ENCODE data around the gene ABCC9.
A peak's percentile ranks its signal among the peaks of the same experiment; 100 is the strongest.

ABCC9 gene

DNA sequence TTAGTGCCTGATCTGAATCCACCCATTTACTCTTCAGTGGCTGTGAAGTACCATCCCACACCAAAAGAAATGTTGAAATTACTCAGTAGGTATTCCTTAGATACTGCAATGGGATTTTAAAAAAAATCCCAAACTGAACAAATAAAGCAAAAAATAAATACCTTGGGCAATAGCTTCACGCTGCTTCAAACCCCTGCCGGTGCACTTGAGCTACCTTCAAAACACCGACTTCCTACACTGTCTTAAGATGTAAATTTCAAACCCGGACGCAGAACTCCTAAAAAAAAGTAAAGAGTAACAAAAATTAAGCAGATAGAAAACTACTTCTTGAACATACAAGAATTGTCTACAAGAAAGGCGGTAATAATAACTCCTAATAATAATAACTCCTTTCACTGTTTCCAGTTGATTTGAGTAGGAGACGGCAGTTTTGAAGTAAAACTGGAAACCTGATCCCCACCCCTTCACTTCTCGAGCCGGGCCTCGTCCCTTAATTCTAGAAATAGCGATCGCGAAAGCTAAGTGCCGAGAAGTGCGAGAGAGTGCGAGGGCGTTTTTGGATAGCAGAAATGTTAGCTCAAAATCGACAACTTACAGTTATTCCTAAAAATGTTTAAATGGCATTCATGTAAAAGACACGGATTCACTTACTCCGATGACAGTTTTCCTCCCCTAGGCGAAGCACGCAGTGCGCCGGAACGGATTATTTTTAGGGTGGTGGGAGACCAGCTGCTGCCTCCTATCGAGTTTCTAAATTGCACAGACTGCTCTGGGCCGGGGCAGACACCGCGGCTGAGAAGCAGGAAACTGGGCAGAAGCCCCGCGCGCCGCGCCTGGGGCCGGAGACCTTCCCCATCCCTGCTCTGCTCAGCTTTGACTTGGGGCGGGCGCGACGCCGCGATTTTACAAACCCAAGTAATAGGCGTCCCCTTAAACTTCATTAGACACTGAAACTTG, at the start of gene ABCC9:
TSS of gene ABCC9 (minus strand) at position 878 of the 957 bp plus-strand sequence. CDS start 4,752 bp downstream, outside the sequence.
- TF ChIP-seq, protein P1, sequence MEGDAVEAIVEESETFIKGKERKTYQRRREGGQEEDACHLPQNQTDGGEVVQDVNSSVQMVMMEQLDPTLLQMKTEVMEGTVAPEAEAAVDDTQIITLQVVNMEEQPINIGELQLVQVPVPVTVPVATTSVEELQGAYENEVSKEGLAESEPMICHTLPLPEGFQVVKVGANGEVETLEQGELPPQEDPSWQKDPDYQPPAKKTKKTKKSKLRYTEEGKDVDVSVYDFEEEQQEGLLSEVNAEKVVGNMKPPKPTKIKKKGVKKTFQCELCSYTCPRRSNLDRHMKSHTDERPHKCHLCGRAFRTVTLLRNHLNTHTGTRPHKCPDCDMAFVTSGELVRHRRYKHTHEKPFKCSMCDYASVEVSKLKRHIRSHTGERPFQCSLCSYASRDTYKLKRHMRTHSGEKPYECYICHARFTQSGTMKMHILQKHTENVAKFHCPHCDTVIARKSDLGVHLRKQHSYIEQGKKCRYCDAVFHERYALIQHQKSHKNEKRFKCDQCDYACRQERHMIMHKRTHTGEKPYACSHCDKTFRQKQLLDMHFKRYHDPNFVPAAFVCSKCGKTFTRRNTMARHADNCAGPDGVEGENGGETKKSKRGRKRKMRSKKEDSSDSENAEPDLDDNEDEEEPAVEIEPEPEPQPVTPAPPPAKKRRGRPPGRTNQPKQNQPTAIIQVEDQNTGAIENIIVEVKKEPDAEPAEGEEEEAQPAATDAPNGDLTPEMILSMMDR (IDR thresholded peaks at IDR 0.05; ENCODE audit: unreplicated experiment in 3 of 3): no peak
- H3K9me3 Mint-ChIP-seq: peaks cover 20% of the 10 kb centered on the region

DNA sequence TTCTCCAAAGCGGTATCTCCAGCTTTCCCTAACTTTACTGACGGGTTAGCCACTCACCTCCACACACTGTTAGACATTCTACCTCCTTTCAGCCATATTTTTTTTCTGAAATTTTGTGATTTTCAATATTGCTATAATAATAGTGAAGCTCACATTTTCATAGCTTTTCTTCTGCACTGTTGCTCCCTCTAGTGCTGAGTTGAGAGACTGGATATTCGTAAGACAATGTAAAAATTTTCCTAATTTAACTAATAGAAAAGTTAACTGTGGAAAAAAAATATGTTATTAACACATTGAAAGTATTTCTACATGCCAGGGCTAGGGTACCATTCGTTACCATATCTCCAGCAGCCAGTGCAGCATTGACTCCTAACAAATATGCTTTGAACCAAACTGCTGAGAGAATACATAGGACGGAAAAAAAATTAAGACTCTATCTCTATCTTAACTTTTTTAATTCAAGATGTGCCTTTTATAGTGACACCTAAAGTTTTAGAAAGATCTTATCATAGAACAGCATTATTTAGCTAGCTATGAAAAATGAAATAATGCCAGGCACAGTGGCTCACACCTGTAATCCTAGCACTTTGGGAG, 48.7 kb upstream of the ABCC9 start:
- H3K36me3 Mint-ChIP-seq (ENCODE audit: low read depth): no peaks in the 10 kb centered on the region
- H3K4me1 Mint-ChIP-seq: peaks cover 3% of the 10 kb centered on the region
- H3K4me3 Mint-ChIP-seq: no peak overlapping the region
- no peaks in the 10 kb centered on the region for H3K27me3 Mint-ChIP-seq (ENCODE audit: low read depth)
- TF ChIP-seq, protein P1 (IDR thresholded peaks at IDR 0.05; ENCODE audit: unreplicated experiment in 3 of 3): peak; percentile 61 to 73 (median 62)
- no peaks in the 10 kb centered on the region for H3K9me3 Mint-ChIP-seq
- H3K27ac Mint-ChIP-seq: peak overlapping the region in 2 of 3 experiments; percentile 8 to 39

More for the DNA sequence above, at the start of gene ABCC9:
- Mint-ChIP-seq H3K36me3 (ENCODE audit: low read depth) (peaks cover 5% of the 10 kb centered on the region), H3K27me3 (ENCODE audit: low read depth) (peaks cover 8% of the 10 kb centered on the region), H3K27ac (peak within 1 kb of the TSS; percentile 94 to 99 (median 96)), H3K4me1 (peaks cover 16% of the 10 kb centered on the region), H3K4me3 (peak within 1 kb of the TSS; percentile 89 to 94 (median 92))

DNA sequence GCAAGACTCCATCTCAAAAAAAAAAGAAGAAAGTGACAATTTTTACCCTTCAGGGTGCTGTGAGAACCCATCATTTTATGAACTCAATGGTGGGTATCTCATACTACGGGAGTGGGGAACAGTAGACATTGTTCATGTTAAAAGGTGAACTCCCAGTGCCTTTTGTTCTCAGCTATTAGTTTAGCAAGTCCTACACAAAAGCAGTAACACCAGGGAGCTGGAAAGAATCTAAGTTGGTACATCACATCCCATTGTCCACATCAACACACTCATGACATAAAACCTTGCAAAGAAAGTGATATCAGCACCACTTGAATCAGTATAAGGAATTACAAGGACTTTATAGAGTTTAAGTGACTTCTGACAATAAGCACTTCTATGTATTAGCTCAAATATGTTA, 47.4 kb upstream of the ABCC9 start:
- Mint-ChIP-seq H3K4me1 (peaks cover 3% of the 10 kb centered on the region), H3K4me3 (no peak overlapping the region), H3K9me3 (no peaks in the 10 kb centered on the region), H3K27ac (no peak overlapping the region), H3K36me3 (ENCODE audit: low read depth) (no peaks in the 10 kb centered on the region), H3K27me3 (ENCODE audit: low read depth) (no peaks in the 10 kb centered on the region)
- TF ChIP-seq, protein P1 (IDR thresholded peaks at IDR 0.05; ENCODE audit: unreplicated experiment in 3 of 3): no peak

DNA sequence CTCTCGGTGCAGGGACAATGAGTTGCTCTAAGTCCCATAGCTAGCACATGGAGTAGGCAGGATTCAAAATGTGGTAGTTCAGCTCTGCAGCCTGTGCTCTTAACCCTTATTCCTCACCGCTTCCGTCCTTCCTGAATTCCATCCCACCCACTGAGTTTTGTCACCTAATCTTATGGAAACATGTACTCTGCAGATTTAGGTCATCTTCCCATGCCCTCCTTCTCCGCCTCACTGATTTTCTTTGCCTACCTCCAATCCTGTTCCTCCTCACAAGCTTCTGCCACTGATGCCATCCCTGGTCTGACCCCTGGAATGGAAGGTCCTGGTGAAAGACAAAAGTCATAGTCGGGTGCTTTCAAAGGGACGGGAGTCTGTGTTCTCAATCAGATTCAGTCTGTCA, 46.5 kb upstream of the ABCC9 start:
- H3K36me3 Mint-ChIP-seq (ENCODE audit: low read depth): no peaks in the 10 kb centered on the region
- H3K27ac Mint-ChIP-seq: no peak overlapping the region
- H3K4me1 Mint-ChIP-seq: peaks cover 2% of the 10 kb centered on the region
- H3K27me3 Mint-ChIP-seq (ENCODE audit: low read depth): no peaks in the 10 kb centered on the region
- TF ChIP-seq, protein P1 (IDR thresholded peaks at IDR 0.05; ENCODE audit: unreplicated experiment in 3 of 3): no peak
- no peaks in the 10 kb centered on the region for H3K9me3 Mint-ChIP-seq
- H3K4me3 Mint-ChIP-seq: no peak overlapping the region

DNA sequence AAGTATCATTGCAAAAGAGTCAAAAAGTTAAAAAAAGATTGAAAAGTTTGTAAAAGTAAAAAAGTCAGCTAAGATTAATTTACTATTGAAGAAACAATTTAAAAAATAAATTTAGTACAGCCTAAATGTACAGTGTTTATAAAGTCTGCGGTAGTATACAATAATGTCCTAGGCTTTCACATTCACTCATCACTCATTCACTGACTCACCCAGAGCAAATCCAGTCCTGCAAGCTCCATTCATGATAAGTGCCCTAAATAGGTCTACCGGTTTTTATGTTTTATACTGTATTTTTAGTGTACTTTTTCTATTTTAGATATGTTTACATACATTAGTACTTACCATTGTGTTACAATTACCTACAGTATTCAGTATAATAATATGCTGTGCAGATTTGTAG, 43.9 kb upstream of the ABCC9 start:
- TF ChIP-seq, protein P1 (IDR thresholded peaks at IDR 0.05; ENCODE audit: unreplicated experiment in 3 of 3): no peak
- Mint-ChIP-seq H3K36me3 (ENCODE audit: low read depth) (no peaks in the 10 kb centered on the region), H3K27me3 (ENCODE audit: low read depth) (no peaks in the 10 kb centered on the region), H3K4me1 (no peaks in the 10 kb centered on the region), H3K27ac (no peak overlapping the region), H3K9me3 (peaks cover 3% of the 10 kb centered on the region), H3K4me3 (no peak overlapping the region)
